NCI-H345 treated with DMSO at 0.1 percent for 48 hours (cell line): ENCODE data around the gene ZNF672.
"Not testable (repeated sequence)": the region's sequence is repeated elsewhere in the genome, so short reads cannot be mapped to it uniquely, and the experiment has no call there.

Source experiments
- DNase-seq: peaks from one replicate; lab custom pipeline; 2025; ENCODE audit not compliant: unreplicated experiment; lab: John Stamatoyannopoulos, UW

The ZNF672 gene

DNA sequence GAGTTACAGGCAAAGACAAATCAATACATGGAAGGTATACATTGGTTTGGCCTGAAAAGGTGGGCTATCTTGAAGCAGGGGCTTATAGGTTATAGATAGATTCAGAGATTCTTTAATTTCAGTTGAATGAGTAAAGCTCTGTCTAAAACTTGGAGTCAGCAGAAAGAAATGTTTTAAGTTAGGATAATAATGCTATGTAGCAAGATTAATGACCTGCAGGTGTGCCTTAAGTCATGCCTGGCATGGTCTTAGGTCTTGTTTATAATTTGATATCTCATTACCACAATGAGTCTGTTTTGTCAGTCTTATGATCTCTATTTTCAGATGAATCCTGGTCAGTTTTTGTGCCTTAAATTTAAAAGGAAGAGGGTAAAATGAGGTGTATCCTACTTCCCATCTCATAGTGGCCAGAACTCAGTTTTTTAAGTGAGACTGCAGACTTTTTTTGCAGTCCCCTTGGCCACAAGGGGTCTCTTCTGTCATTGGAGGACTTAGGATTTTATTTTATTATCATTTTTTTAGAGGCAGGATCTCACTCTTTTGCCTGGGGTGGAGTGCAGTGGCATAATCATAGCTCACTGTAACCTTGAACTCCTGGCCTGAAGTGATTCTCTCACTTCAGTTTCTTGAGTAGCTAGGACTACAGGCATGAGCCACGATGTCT, 46.7 kb downstream of the ZNF672 start:
- DNase-seq, result no peak

DNA sequence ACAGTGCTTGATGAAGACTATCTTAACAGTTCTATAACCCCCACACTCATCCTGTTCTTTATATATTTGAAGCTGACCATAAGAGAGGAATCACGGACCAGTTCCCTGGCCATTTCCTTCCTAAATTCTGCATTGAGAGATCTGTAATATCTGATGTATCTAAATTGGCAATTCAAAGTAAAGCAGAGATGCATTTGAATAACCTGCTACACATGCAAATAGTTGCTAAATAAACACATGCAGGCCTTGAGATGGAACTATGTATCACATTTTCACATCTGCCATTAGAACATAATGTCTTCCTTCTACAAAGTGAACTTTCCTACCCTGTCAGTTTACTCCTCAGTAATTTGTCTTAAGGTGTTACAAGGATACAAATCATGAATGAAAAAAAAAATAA, 47.6 kb downstream of the ZNF672 start:
- DNase-seq, result no peak

DNA sequence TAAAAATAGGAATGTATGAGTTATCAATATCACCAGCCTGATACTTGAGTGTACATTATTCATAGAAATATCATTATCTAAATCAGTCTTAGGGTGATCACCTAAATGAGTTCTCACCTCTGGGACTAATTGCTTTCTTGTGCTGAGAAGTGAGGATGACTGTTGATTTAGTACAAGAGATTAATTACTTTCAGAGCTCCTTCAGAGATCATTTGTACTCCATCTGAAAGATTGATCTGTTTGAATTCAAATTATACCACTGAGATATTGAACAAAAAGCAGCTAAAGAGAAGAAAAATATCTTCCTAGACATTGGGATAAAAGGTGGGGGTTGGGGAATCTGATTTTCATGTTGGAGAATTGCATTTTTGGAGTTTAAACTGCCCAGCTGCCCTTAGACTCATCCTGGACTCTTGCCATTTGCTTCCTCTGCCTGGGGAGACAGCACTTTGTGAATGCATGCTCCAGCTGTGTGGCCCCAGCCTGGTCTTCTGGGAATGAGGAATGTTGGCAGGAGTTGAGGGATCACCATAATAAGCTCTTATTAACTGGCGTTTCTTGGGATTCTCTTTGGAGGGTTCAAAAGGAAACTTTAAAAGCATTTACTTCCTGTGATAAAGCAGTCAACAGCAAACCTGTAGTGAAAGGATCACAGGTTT, 48.3 kb downstream of the ZNF672 start:
- DNase-seq, result no peak

DNA sequence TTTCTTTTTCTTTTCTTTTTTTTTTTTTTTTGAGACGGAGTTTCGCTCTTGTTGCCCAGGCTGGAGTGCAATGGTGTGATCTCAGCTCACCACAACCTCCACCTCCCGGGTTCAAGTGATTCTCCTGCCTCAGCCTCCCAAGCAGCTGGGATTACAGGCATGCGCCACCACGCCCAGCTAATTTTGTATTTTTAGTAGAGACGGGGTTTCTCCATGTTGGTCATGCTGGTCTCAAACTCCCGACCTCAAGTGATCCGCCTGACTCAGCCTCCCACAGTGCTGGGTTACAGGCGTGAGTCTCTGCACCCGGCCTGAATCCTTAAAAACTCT, 51.9 kb downstream of the ZNF672 start:
- not testable (repeated sequence) for DNase-seq

DNA sequence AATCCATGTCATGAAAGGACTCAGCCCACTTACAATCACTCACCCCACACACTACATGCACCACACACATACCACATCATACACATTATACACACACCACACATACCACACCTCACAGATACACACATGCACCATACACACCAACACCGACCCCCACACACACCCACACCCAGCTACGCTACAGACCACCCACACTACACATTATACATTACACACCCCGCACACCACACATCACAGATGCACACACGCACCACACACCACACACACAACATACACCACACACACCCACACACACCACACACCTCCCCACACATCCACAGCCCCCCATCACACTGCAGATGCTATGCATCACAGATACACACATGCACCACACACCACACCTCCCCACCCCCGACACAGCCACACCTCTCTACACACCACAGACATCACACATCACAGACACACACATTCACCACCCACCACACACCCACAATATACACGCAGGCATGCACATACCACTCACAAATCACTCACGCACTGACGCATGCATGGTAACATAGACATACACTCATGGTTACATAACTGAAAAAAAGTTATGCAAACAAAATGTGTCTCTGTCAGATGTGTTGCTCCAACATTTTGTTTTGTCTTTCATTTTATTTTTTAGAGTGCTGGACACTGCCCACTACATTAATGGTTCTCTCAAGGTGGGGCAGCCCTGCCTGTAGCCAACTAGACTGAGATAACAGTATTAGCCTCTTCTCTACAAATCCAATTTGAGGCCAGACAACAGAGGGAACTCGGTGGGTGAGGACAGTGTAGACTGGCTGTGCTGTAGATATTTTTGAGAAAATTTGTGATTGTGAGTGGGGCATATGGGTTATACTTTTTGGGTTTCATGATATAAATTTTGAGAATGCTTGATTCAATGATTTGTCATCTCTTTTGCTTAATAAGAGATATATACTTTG, 52.8 kb downstream of the ZNF672 start:
- DNase-seq, result no peak

DNA sequence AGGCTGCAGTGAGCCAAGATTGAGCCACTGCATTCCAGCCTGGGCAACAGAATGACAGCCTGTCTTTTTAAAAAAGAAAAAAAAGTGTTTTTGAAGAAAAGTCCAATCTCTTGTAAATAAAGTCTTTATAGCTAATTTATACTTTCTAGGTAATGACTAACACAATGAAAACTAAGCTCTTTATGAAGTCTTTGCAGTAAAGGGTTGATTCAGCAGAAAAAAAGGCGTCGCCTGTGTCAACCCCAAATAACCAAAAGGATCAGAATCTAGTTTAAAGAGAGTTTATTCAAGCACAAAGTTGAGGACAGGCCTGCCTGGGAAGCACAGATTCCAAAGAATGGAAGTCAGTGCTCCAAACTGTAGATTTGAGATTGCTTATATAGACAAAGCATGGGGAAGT, 53.7 kb downstream of the ZNF672 start:
- DNase-seq, result no peak

DNA sequence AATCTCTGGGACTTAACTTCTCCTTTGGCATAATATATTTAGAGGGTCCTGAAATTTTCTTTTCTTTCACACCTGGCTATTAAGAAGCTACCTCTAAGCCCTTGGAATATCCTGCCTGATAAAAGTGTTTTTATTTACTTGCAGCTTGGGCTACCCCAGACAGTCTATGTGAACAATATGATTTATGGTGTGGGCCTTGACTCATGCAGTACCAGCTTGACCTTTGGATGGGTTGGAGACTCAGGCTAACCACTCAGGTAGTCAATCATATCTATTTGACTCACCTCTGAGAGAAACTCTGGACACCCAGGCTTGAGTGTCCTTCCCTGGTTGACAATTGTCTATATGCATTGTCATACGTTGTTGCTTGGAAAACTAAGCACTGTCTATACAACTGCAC, 54.6 kb downstream of the ZNF672 start:
- DNase-seq, result no peak

DNA sequence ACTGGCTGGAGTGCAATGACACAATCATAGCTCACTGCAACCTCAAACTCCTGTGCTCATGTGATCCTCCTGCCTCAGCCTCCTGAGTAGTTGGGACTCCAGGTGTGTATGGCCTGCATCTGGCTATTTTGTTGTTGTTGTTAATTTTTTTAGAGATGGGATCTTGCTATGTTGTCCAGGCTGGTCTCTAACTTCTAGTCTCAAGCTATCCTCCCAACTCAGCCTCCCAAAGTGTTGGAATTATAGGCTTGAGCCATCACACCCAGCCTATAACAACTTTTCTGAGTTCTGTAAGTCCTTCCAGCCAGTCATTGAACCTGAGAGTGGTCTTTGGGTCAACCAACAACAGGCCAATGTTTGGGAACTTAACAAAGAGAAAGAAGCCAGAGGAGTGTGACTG, 56.8 kb downstream of the ZNF672 start:
- no peak for DNase-seq

DNA sequence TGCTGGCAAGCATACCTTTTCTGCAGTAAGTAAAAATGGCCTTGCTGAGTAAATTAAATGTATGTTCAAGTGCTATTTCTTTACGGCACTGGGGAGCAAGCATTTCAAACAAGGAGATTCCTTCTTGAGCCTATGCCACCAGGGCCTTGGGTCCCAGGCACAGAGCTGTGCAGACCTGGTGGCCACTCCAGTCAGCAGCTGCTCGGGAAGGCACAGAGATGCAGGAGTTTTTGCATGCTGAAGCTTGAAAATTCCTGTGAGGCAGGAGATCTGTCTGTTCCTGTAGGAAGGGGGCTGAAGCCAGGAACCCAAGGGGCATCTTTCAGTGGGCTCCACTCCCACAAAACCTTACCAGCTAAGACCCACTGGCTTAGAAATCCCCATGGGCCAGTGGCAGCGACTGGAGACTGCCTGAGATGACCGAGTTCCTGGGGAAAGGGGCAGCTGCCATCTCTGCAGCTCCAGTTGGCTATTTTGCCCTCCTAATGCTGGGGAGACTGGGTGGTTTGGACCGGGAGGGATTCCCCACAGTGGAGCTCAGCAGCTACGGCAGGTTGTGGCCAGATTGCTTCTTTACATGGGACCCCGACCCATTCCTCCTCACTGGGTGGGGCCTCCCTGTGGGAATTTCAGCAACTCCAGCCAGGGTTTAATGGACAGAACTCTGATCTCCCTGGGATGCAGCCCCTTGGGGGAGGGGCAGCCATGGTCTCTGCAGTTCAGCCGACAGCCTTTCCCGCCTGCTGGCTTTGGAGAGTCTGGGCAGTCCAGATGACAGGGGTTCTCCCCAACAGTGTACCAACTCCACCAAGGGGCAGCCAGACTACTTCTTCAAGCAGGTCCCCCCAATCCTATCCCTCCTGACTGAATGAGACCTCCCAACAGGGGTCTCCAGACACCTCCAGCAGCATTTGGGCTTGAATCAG, 59.7 kb downstream of the ZNF672 start:
- DNase-seq, result no peak
